GM23248 (cell line): ENCODE results near the gene FTL. TPM values are rescaled to one million over a fixed set of nuclear protein-coding genes. Genes with fewer than 3 reads are reported as not detected.
"Not testable (repeated sequence)": the region's sequence is repeated elsewhere in the genome, so short reads cannot be mapped to it uniquely, and the experiment has no call there.

Experiments used
- DNase-seq: peaks from one replicate; pipeline ENCODE4 v3.0.0-alpha.2; 2015
- H2AFZ ChIP-seq: fragments of 200-600 bp; sonication (generic); 2 replicates; pipeline ENCODE4 v1.6.1; 2016; ENCODE audit warnings: antibody characterized with exemption
- H3F3A ChIP-seq: fragments of 200-600 bp; sonication (generic); 2 replicates; pipeline ENCODE4 v1.6.1; 2016; ENCODE audit warnings: mild to moderate bottlenecking, antibody characterized with exemption, mixed run types; ENCODE audit not compliant: insufficient read depth
- H3K27ac ChIP-seq: fragments of 200-600 bp; sonication (generic); 2 replicates; pipeline ENCODE4 v1.5.1; 2016; ENCODE audit warnings: mild to moderate bottlenecking
- H3K27me3 ChIP-seq: fragments of 200-600 bp; sonication (generic); replicated peaks from 2 replicates; pipeline ENCODE4 v1.6.1; 2016; ENCODE audit warnings: mild to moderate bottlenecking; ENCODE audit not compliant: insufficient read depth
- H3K36me3 ChIP-seq: fragments of 200-600 bp; sonication (generic); 2 replicates; pipeline ENCODE4 v1.6.1; 2016; ENCODE audit warnings: low read depth, mild to moderate bottlenecking
- H3K4me1 ChIP-seq: fragments of 200-600 bp; sonication (generic); 2 replicates; pipeline ENCODE4 v1.6.1; 2016; ENCODE audit warnings: mild to moderate bottlenecking; ENCODE audit not compliant: insufficient read depth
- H3K4me2 ChIP-seq: fragments of 200-600 bp; sonication (generic); one replicate; pipeline ENCODE4 v1.6.1; 2016; ENCODE audit warnings: mild to moderate bottlenecking; ENCODE audit not compliant: unreplicated experiment
- H3K4me3 ChIP-seq: fragments of 200-600 bp; sonication (generic); 2 replicates; pipeline ENCODE4 v1.5.1; 2016; ENCODE audit warnings: mild to moderate bottlenecking
- H3K79me2 ChIP-seq: fragments of 200-600 bp; sonication (generic); 2 replicates; pipeline ENCODE4 v1.6.1; 2016; ENCODE audit warnings: mild to moderate bottlenecking; ENCODE audit not compliant: insufficient read depth
- H3K9ac ChIP-seq: fragments of 200-600 bp; sonication (generic); 2 replicates; pipeline ENCODE4 v1.6.1; 2016; ENCODE audit warnings: mild to moderate bottlenecking
- H3K9me2 ChIP-seq: fragments of 200-600 bp; sonication (generic); 2 replicates; pipeline ENCODE4 v1.6.1; 2016; ENCODE audit warnings: mixed run types, mild to moderate bottlenecking, moderate library complexity; ENCODE audit not compliant: insufficient read depth
- H3K9me3 ChIP-seq: fragments of 200-600 bp; sonication (generic); one replicate; pipeline ENCODE4 v1.6.1; 2017; ENCODE audit warnings: low read depth
- H4K20me1 ChIP-seq: fragments of 200-600 bp; sonication (generic); 2 replicates; pipeline ENCODE4 v1.6.0; 2016; ENCODE audit not compliant: insufficient read depth
- EZH2 ChIP-seq: fragments of 200-600 bp; sonication (generic); IDR thresholded peaks from 2 replicates; pipeline ENCODE4 v1.6.1; 2018; ENCODE audit warnings: antibody characterized with exemption, mild to moderate bottlenecking; ENCODE audit not compliant: insufficient read depth, poor library complexity, severe bottlenecking
- EZH2phosphoT487 ChIP-seq: fragments of 200-600 bp; sonication (generic); IDR thresholded peaks from 2 replicates; pipeline ENCODE4 v1.6.1; 2018; ENCODE audit warnings: antibody characterized with exemption, moderate library complexity, mild to moderate bottlenecking, low read depth; ENCODE audit not compliant: insufficient read depth
- WGBS, 2 experiments: methylation state at CpG; one replicate each; pipeline ENCODE4 v1.1.6; 2015 to 2017; ENCODE audit warnings: low lambda C conversion rate in 2 of 2, low coverage in 1 of 2; ENCODE audit errors: missing lambda C conversion rate in 2 of 2; 5-methylcytosine and 5-hydroxymethylcytosine counted together
- in situ Hi-C: fragments of 300-500 bp; cut with MboI; formaldehyde crosslinking; loops from 2 replicates; pipeline ENCODE4 v1.15.0; 2020
- polyA plus RNA-seq: library from polyadenylated mRNA; unstranded; fragments of >200 nt; fragmentation: Nextera tagmentation; extraction: Ambion mirVana; gene quantifications from 2 replicates; pipeline ENCODE4 v1.2.1, GENCODE V29; 2016
- total RNA-seq: library from RNA; depleted of rRNA; stranded (reverse); fragments of >200 nt; shearing (Covaris generic); gene quantifications from 2 replicates; pipeline ENCODE4 v1.2.3, GENCODE V29; 2014

Gene FTL
- total and polyA plus RNA-seq, 2 experiments from 2014 or later: 2,848 to 8,171 TPM

GRCh38 chr19:48926909-48927308, 38.2 kb upstream of the FTL start:
- H3K79me2 ChIP-seq: no peaks in the 10 kb centered on the region
- no peaks in the 10 kb centered on the region for H3K27me3 ChIP-seq
- H3K36me3 ChIP-seq: no peaks in the 10 kb centered on the region
- H4K20me1 ChIP-seq: no peaks in the 10 kb centered on the region
- H3K4me1 ChIP-seq: peaks cover 23% of the 10 kb centered on the region
- peak overlapping the region; percentile 55 for H3K9ac ChIP-seq
- WGBS, 2 experiments: 6 to 7% methylated on average over 10 of the region's 10 CpGs
- H3K27ac ChIP-seq: peak overlapping the region; percentile 74
- H3K4me2 ChIP-seq: peak overlapping the region; percentile 22
- in situ Hi-C loops: no loop called here
- DNase-seq: peak; percentile 100
- H2AFZ ChIP-seq: 0 out of 2 replicates have a peak overlapping the region, but pooled peaks have one; percentile 11
- H3F3A ChIP-seq: peaks cover 23% of the 10 kb centered on the region
- H3K4me3 ChIP-seq: no peak overlapping the region
- TF ChIP-seq EZH2 (no peak), EZH2phosphoT487 (no peak)
- no peaks in the 10 kb centered on the region for H3K9me3 ChIP-seq
- H3K9me2 ChIP-seq: no peaks in the 10 kb centered on the region

GRCh38 chr19:48927692-48928091, 37.4 kb upstream of the FTL start:
- H3K9me2 ChIP-seq, H3K9me3 ChIP-seq, DNase-seq, H3K27ac ChIP-seq, H3K36me3 ChIP-seq, H3K4me3 ChIP-seq, H4K20me1 ChIP-seq, in situ Hi-C loops, H3K4me2 ChIP-seq, H3K27me3 ChIP-seq, H3K79me2 ChIP-seq, H3K9ac ChIP-seq, H2AFZ ChIP-seq: not testable (repeated sequence)
- Histone ChIP-seq H3F3A (peaks cover 23% of the 10 kb centered on the region), H3K4me1 (peaks cover 23% of the 10 kb centered on the region)
- 87 to 89% methylated on average over 17 of the region's 17 CpGs for WGBS, 2 experiments

GRCh38 chr19:48928164-48929025, 36.7 kb upstream of the FTL start:
- TF ChIP-seq EZH2phosphoT487 (no peak), EZH2 (no peak)
- peaks cover 23% of the 10 kb centered on the region for H3F3A ChIP-seq
- no peaks in the 10 kb centered on the region for H3K36me3 ChIP-seq
- peaks cover 27% of the 10 kb centered on the region for H3K4me1 ChIP-seq
- H4K20me1 ChIP-seq: no peaks in the 10 kb centered on the region
- H3K27ac ChIP-seq: no peak overlapping the region
- H3K9ac ChIP-seq: no peak overlapping the region
- H3K27me3 ChIP-seq: peaks cover 5% of the 10 kb centered on the region; the same call in 1 of the 2 replicates
- H3K79me2 ChIP-seq: no peaks in the 10 kb centered on the region
- no peaks in the 10 kb centered on the region for H3K9me3 ChIP-seq
- DNase-seq: no peak
- H3K4me2 ChIP-seq: no peak overlapping the region
- no peak overlapping the region for H3K4me3 ChIP-seq
- no peaks in the 10 kb centered on the region for H3K9me2 ChIP-seq
- in situ Hi-C loops: no loop called here
- no peak overlapping the region for H2AFZ ChIP-seq
- WGBS, 2 experiments: 85 to 86% methylated on average over 15 of the region's 15 CpGs

GRCh38 chr19:48933382-48933932, 31.7 kb upstream of the FTL start, which contains the start of gene DHDH:
DHDH (plus strand) TSS chr19:48933699; CDS start chr19:48933722, 23 bp downstream.
- in situ Hi-C loops: no loop called here
- Histone ChIP-seq H3K9me3 (no peaks in the 10 kb centered on the region), H4K20me1 (no peaks in the 10 kb centered on the region), H3K36me3 (no peaks in the 10 kb centered on the region), H3K27ac (no peak within 1 kb of the TSS), H3K27me3 (peaks cover 5% of the 10 kb centered on the region; the same call in 1 of the 2 replicates), H3K79me2 (no peaks in the 10 kb centered on the region), H3K9ac (peak within 1 kb of the TSS; percentile 35), H3K4me1 (0 out of 2 replicates have a peak, but pooled peaks cover 8% of the 10 kb centered on the region), H3F3A (peaks cover 5% of the 10 kb centered on the region; the same call in 1 of the 2 replicates), H3K9me2 (no peaks in the 10 kb centered on the region), H3K4me2 (peak within 1 kb of the TSS; percentile 93), H2AFZ (peak within 1 kb of the TSS; percentile 90), H3K4me3 (peak within 1 kb of the TSS; percentile 77)
- TF ChIP-seq EZH2: no peak
- no peak for TF ChIP-seq EZH2phosphoT487
- 2 to 3% methylated on average over 34 to 43 of the region's 43 CpGs for WGBS, 2 experiments
- DNase-seq: peak; percentile 71
